ENCODE measurements around the gene CLMN. TPM values are rescaled to one million over a fixed set of nuclear protein-coding genes. Genes with fewer than 3 reads are reported as not detected.

The CLMN gene
- total and polyA plus RNA-seq, 10 of the 15 experiments (the other 5 are each of a cell fraction or from before 2014, with no cell fraction given) = 7.8 to 49.3 (median 18.5) TPM

DNA sequence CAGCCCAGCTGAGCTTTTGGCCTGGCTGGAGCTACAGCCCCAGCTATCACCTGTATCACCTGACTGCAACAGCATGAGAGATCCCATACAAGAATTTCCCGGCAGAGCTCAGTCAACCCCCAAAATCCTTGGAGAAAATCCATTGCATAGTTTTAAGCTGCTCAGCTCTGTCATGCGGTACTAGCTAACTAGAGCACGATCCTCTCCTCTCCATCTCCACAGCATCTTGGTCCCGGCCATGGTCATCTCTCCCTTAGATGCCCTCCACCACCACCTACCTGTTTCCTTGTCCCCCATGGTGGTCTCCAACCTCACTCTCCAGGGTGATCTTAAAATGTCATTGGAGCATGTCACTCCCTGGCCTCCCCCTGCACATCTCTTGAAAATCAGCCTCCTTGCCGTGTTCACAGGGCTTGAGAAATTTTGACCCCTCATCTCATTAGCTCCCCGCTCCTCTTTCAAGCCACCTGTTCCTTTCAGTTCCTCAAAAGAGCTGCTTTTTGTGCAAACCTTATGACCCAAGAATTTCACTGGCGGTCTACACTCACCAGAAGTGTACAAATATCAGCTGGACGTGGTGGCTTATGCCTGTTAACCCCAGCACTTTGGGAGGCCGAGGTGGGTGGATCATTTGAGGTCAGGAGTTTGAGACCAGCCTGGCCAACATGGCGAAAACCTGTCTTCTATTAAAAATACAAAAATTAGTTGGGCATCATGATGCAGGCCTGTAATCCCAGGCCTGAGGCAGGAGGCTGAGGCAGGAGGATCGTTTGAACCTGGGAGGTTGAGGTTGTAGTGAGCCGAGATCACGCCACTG is 8.1 kb upstream of the CLMN start (continued):
- peak; percentile 94 for TF ChIP-seq MLLT1 (IDR thresholded peaks at IDR 0.05)
- TF ChIP-seq MTA3 (IDR thresholded peaks at IDR 0.05; ENCODE audit: borderline replicate concordance, low read length) = no peak; the same call in 1 of the 2 replicates
- peak; percentile 99 for TF ChIP-seq IRF4 (IDR thresholded peaks at IDR 0.05; ENCODE audit: low read depth, low read length)
- TF ChIP-seq TCF12 (IDR thresholded peaks at IDR 0.05; ENCODE audit: low read depth, low read length) = peak; percentile 100

DNA sequence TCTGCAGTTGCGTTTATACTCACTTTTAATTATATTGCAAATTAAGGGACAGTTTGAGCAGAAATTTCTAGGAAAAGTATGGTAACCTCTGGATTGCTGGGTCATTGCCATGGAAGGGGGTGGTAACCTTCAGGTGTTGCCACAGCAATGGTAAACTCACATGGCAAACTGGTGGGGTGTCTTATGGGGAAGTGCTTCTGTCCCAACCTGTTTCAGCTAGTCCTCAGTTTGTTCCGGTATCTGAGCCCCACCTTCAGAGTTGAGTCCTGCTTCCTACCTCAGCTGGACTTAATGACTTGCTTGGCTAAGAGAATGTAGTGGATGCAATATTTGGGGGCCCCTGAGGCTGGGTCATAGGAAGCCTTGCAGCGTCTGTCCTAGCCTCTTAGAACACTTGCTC is 7.3 kb upstream of the CLMN start:
- WGBS (ENCODE audit: insufficient coverage, insufficient replicate concordance, low lambda C conversion rate, missing lambda C conversion rate) = 20% methylated on average over 3 of the region's 3 CpGs

More for the DNA sequence above, 7.3 kb upstream of the CLMN start:
- H3K4me2 ChIP-seq (ENCODE audit: control insufficient read depth, insufficient read depth) = peak overlapping the region; percentile 84
- no peak for FAIRE-seq
- no TSS peak for BruUV-seq (replicated peaks)
- ChIA-PET CTCF (interaction anchor here (0.9 to 2.2 kb wide), 12 partner anchors 8 to 143 kb away, joined by 3 to 13 read pairs (median 4); no protein-coding TSS in a partner anchor), RAD21 (ENCODE audit: unreplicated experiment) (interaction anchor here (0.7 to 2.5 kb wide), 15 partner anchors 10 to 179 kb away, joined by 3 to 29 read pairs (median 6); no protein-coding TSS in a partner anchor), SMC1A (ENCODE audit: uncharacterized antibody, unreplicated experiment) (interaction anchor here (0.7 to 2.4 kb wide), 23 partner anchors 8 to 175 kb away, joined by 3 to 19 read pairs (median 4); partner anchors contain the start of gene CLMN), POLR2A (interaction anchor here (0.9 to 3.4 kb wide), 8 partner anchors 8 to 119 kb away, joined by 3 to 21 read pairs (median 4); no protein-coding TSS in a partner anchor)
- H2AFZ ChIP-seq (ENCODE audit: control insufficient read depth, low read depth, low read length) = no peak overlapping the region
- in situ Hi-C loops (cut with MboI) = no loop called here
- intact Hi-C loops (cut with micrococcal nuclease; ENCODE audit: unreplicated experiment) = loop anchor here (2.0 to 10.0 kb wide), 4 partner anchors 34 to 178 kb away; partner anchors contain the start of gene DICER1
- H3K36me3 ChIP-seq (ENCODE audit: control insufficient read depth in 2 of 2, insufficient read depth in 2 of 2, low read length in 1 of 2) = no peaks in the 10 kb centered on the region
- no peaks in the 10 kb centered on the region for H3K79me2 ChIP-seq (ENCODE audit: control insufficient read depth, insufficient read depth, low read length)
- H3K27me3 ChIP-seq (replicated peaks in 1 of 2; ENCODE audit: control insufficient read depth in 2 of 2, insufficient read depth in 2 of 2, low read length in 1 of 2) = no peaks in the 10 kb centered on the region
- DNase-seq (ENCODE audit: low read depth, low spot score) = no peak
- TF ChIP-seq CBFB (IDR thresholded peaks at IDR 0.05; ENCODE audit: low read depth) (no peak), NFYA (IDR thresholded peaks at IDR 0.05; ENCODE audit: borderline replicate concordance, low read depth, low read length) (no peak), ZZZ3 (IDR thresholded peaks at IDR 0.05; ENCODE audit: control insufficient read depth, insufficient read length, low read depth) (no peak), EP300 (IDR thresholded peaks at IDR 0.05; ENCODE audit: borderline replicate concordance in 1 of 2, control insufficient read depth in 1 of 2, low read depth in 2 of 2, low read length in 2 of 2) (no peak), NR2C1 (IDR thresholded peaks at IDR 0.05) (no peak), RCOR1 (conservative IDR thresholded peaks at IDR 0.05; ENCODE audit: low read depth, low read length) (no peak), SPI1 (IDR thresholded peaks at IDR 0.05; ENCODE audit: borderline replicate concordance, insufficient read depth, low read depth, low read length) (peak; percentile 77; the same call in 1 of the 2 replicates), MYB (IDR thresholded peaks at IDR 0.05; ENCODE audit: borderline replicate concordance, low read depth, low read length) (no peak), SREBF1 (IDR thresholded peaks at IDR 0.05; ENCODE audit: low read length) (no peak), PML (IDR thresholded peaks at IDR 0.05; ENCODE audit: low read length) (no peak), YY1 (IDR thresholded peaks at IDR 0.05; ENCODE audit: low read depth, low read length) (peak; percentile 16; the same call in 1 of the 2 replicates), EGR1 (IDR thresholded peaks at IDR 0.05; ENCODE audit: borderline replicate concordance in 1 of 2, low read depth in 2 of 2, low read length in 2 of 2) (no peak), SRF (IDR thresholded peaks at IDR 0.05; ENCODE audit: low read depth in 2 of 2, low read length in 2 of 2) (no peak), FOXM1 (IDR thresholded peaks at IDR 0.05; ENCODE audit: low read depth, low read length) (no peak), EED (IDR thresholded peaks at IDR 0.05; ENCODE audit: low read depth) (no peak), PKNOX1 (IDR thresholded peaks at IDR 0.05) (no peak)
- peak overlapping the region; percentile 49; the same call in 1 of the 2 replicates for H3K9ac ChIP-seq (ENCODE audit: control insufficient read depth, insufficient read depth, low read length)
- peak; percentile 46 for ATAC-seq
- no peaks in the 10 kb centered on the region for H4K20me1 ChIP-seq (ENCODE audit: control insufficient read depth, insufficient read depth)
- peak overlapping the region; percentile 77 for H3K27ac ChIP-seq (ENCODE audit: control insufficient read depth, insufficient read depth)
- H3K9me3 ChIP-seq (replicated peaks; ENCODE audit: control insufficient read depth, insufficient read depth, low read length) = no peaks in the 10 kb centered on the region; the same call in 2 of the 3 replicates
- peak overlapping the region; percentile 46; the same call in 1 of the 2 replicates for H3K4me3 ChIP-seq
- H3K4me1 ChIP-seq (ENCODE audit: control insufficient read depth, insufficient read depth, low read length) = peaks cover 22% of the 10 kb centered on the region

Measured in GM12878 (cell line).